HG02642 (cell line): ENCODE results near the gene ANKS1B.
"Not testable (repeated sequence)": the region's sequence is repeated elsewhere in the genome, so short reads cannot be mapped to it uniquely, and the experiment has no call there.

Experiments used
- ATAC-seq: cut with Tn5 transposase; IDR thresholded peaks from one replicate; pipeline ENCODE4 v1.9.1; 2021; ENCODE audit warnings: mild to moderate bottlenecking; ENCODE audit not compliant: unreplicated experiment, poor library complexity

ANKS1B gene

GRCh38 chr12:99711246-99711645 lies 273.5 kb downstream of the ANKS1B start:
- no peak for ATAC-seq

DNA sequence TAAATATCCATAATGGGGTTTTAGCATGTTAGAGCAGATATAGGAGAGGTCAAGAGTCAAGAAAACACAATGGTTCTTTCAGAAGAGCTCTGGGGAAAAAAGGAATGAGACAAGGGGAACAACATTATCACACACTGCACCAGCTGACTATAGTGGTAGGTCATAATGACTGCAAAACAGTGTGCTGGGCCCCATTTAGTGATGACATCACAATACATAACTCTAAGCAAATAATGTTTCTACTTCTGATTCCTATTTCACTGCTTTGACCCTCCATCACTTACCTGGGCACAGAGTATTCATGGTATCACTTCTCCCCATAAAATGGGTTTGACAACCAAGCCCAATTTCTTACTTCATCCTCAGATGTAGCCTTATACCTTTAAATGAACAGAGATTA lies 275.1 kb downstream of the ANKS1B start:
- no peak for ATAC-seq

- ATAC-seq: no peak
Measured at GRCh38 chr12:99709116-99709515, 275.6 kb downstream of the ANKS1B start.

DNA sequence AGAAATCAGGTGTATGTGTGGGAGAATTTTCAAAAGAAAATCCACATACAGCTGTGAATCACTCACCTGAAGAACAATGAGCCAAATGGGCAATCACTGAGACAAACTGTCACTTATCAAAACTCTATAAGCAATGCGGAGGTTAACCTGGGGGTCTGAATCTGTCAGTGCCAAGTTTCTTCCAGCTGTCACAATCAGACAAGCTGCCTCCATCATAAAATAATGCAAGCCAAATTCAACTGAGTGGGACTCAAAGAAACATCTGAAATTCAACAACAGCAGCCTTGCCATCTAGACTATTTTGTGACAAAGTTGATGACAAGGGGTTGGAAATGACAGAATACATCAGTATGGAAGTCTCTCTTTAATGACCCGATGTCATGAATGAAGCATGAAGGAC lies 276.9 kb downstream of the ANKS1B start:
- no peak for ATAC-seq

DNA sequence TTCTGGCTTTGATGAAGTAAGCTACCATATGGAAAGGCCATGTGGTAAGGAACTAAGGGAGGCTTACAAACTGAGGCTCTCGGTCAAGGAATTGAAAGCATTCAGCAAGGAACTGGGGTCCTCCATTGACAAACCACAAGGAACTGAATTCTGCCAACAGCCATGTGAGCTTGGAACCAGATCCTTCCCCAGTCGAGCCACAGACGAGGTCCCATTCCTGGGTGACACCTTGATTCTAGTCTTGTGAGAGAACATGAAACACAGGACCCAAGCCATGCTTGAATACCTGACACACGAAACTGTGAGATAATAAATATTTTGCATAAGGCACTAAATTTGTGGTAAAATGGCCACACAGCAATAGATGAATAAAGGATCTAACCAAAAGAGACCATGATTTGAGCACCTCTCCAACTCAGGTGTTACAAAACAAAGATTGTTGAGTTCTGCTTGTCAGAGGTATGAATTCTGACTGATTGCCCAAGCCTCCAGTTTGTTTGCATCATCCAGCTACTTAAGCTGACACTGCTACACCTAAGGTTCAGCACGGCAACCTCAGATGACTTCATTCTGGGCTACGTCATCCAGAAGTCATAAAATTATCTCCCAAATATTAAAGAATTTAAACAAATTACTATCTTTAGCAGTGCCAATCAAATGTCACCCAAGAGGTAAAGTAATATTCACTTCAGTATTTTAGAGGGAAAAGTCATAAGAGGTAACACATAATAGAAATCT lies 277.8 kb downstream of the ANKS1B start:
- ATAC-seq: no peak

DNA sequence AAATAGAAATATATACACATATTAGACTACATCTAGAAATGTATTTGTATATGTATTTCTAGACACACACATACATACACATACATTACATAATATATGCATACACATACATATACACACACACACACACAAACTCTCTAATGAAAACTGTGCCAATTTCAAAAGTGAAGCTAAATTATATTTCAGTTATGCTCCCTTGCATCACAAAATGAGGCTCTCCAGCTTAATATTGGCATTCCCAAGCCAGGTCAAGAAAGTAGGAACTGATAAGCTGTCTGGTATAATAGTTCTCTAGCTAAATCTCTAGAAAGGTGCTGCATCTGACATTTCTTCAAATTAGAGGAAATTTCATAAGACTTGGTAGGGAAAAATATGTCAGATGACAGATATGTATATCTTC lies 280.3 kb downstream of the ANKS1B start:
- no peak for ATAC-seq

- ATAC-seq: no peak
Measured at GRCh38 chr12:99704036-99704435, 280.7 kb downstream of the ANKS1B start.

- no peak for ATAC-seq
Measured at GRCh38 chr12:99700032-99700431, 284.7 kb downstream of the ANKS1B start.

GRCh38 chr12:99695050-99695449 lies 289.7 kb downstream of the ANKS1B start:
- no peak for ATAC-seq

- ATAC-seq: no peak
Measured at GRCh38 chr12:99686142-99686541, 298.6 kb downstream of the ANKS1B start.

- ATAC-seq: no peak
Measured at GRCh38 chr12:99680276-99680675, 304.5 kb downstream of the ANKS1B start.

GRCh38 chr12:99670635-99671034 lies 314.1 kb downstream of the ANKS1B start:
- no peak for ATAC-seq

DNA sequence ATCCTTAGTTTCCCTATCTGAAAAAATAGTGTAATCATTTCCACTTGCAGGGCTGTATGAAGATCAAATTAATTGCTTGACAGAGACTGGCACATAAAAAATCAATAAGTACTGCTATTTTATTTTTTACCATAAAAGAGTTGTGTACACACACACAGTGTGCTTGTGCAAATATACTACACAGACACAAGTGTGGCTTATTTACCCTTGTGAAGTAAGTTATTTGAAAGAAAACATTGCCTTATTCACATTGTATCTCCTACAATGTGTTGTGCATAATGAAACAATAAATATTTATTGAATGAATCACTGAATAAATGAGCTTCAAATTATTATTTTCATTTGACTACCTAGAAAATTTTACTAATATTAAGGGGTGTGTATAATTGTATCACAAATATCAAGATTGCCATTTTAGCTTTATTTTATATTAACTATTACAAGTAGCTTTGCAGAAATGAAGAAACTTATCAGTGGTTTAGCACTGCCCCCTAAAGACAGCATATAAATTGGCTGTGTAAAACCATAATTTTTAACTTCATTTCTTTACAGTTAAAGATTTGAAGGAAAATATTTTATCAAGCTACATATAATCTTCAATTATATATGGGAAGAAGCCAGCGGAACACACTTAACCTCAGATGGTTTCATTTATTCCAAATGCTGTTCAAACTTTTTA lies 325.9 kb downstream of the ANKS1B start:
- ATAC-seq: no peak

GRCh38 chr12:99649551-99649950 lies 335.2 kb downstream of the ANKS1B start:
- ATAC-seq: no peak

GRCh38 chr12:99648183-99648582 lies 336.6 kb downstream of the ANKS1B start:
- ATAC-seq: no peak

DNA sequence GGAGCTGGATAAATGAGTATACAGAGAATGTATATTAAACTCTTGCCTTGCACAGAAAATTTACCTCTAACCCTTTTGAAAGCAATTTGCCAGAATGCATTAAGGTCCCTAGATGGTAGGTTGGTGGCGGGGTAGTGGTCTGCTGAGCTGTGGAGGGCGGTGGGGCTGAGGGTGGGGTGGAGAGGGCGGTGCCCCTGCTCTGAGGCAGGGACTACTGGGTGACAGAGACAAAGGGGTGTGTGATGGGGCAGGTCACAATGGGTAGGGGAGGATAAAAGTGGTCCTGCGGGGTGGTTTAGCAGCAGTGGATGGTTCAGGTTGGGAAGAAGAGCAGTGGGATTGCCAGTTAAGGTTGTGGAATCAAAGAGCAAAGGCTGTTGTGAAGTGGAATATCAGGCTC lies 337.3 kb downstream of the ANKS1B start, which contains the start of gene GARIN6:
GARIN6 (plus strand) TSS at position 301 of the 400 bp plus-strand sequence. CDS start 422 bp downstream, outside the sequence.
- no peak for ATAC-seq

DNA sequence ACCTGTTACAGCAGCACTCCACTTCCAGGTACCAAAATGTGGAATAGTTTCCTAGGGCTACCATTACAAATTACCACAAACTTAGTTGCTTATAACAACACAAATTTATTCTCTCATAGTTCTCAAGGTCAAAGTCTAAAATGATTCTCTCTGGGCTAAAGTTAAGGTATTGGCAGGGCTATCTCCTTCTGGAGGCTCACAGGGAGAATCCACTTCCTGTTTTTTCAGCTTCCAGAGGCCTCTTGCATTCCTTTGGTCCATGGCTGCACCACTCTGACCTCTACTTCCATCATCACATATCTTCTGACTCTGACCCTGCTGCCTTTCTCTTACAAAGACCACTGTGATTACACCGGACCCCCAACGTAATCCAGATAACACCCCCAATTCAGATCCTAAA lies 340.1 kb downstream of the ANKS1B start:
- no peak for ATAC-seq

GRCh38 chr12:99627459-99627858 lies 357.3 kb downstream of the ANKS1B start:
- no peak for ATAC-seq

DNA sequence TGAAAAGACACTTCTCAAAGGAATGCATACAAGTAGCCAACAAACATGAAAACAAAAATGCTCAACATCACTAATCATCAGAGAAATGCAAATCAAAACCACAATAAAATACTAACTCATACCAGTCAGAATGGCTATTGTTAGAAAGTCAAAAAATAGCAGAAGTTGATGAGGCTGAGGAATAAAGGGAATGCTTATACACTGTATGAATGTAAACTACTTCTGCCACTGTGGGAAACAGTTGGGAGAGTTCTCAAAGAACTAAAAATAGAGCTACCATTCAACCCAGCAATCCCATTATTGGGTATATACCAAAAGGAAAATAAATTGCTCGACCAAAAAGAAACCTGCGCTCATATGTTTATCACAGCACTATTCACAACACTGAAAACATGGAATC lies 360.1 kb downstream of the ANKS1B start:
- not testable (repeated sequence) for ATAC-seq

DNA sequence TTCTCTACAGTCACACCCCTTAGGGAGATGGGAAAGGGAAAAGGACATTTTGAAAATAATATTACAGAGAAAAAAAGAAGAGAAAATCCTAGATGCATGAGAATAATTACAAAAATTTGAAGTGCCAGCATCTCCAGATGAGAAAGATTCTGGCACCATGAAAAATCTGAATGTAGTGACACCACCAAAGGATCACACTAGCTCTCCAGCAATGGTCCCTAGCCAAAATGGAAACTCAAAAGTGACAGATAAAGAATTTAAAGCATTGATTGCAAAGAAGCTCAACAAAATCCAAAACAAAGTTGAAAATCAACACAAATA lies 364.6 kb downstream of the ANKS1B start:
- no peak for ATAC-seq

- peak; percentile 91 for ATAC-seq
Measured at GRCh38 chr12:99619389-99620158, 365.2 kb downstream of the ANKS1B start.
